ENCODE measurements around the gene RBM33. TPM values are rescaled to one million over a fixed set of nuclear protein-coding genes. Genes with fewer than 3 reads are reported as not detected.

RBM33 gene
- total and polyA plus RNA-seq, 7 donors = 11.6 to 49.3 (median 40.4) TPM

- no peak for DNase-seq
- intact Hi-C loops (cut with DNase I) = no loop called here
- peaks cover 3 to 99% (median 54%) of the 10 kb centered on the region in 3 donors for H3K27me3 ChIP-seq (ENCODE audit: insufficient read depth in 3 of 3, low read length in 2 of 3)
- ATAC-seq = no peak
- 1 to 2% (median 1%) methylated on average over 71 to 96 of the region's 96 CpGs for WGBS, 3 donors
- H3K9me3 ChIP-seq = no peaks in the 10 kb centered on the region
- no peak overlapping the region for H3K27ac ChIP-seq
- TF ChIP-seq CTCF (IDR thresholded peaks at IDR 0.05) = no peak
- H3K4me3 ChIP-seq = peak overlapping the region; percentile 58
- no peaks in the 10 kb centered on the region for H3K36me3 ChIP-seq (ENCODE audit: insufficient read depth in 1 of 2, low read depth in 1 of 2)
- H3K4me1 ChIP-seq = peaks cover 14% of the 10 kb centered on the region
Observed at GRCh38 chr7:155803418-155804376, 159.2 kb downstream of the RBM33 start.

GRCh38 chr7:155804431-155804831 lies 160.0 kb downstream of the RBM33 start:
- ATAC-seq (no peak), DNase-seq (no peak)
- peak overlapping the region; percentile 58 for H3K4me3 ChIP-seq
- no peaks in the 10 kb centered on the region for H3K36me3 ChIP-seq (ENCODE audit: insufficient read depth in 1 of 2, low read depth in 1 of 2)
- 2 to 5% (median 4%) methylated on average over 17 of the region's 17 CpGs for WGBS, 3 donors
- no peak for TF ChIP-seq CTCF (IDR thresholded peaks at IDR 0.05)
- no peaks in the 10 kb centered on the region for H3K9me3 ChIP-seq
- H3K27ac ChIP-seq = no peak overlapping the region
- peaks cover 3 to 100% (median 60%) of the 10 kb centered on the region in 3 donors for H3K27me3 ChIP-seq (ENCODE audit: insufficient read depth in 3 of 3, low read length in 2 of 3)
- intact Hi-C loops (cut with DNase I) = no loop called here
- peaks cover 18% of the 10 kb centered on the region for H3K4me1 ChIP-seq

- WGBS, 3 donors = 1% methylated on average over 91 of the region's 91 CpGs
- H3K9me3 ChIP-seq = no peaks in the 10 kb centered on the region
- peak; percentile 2 for TF ChIP-seq CTCF (IDR thresholded peaks at IDR 0.05)
- no peak overlapping the region for H3K27ac ChIP-seq
- peak overlapping the region; percentile 58 for H3K4me3 ChIP-seq
- H3K4me1 ChIP-seq = peaks cover 19% of the 10 kb centered on the region
- DNase-seq (no peak), ATAC-seq (peak; percentile 40 to 76 (median 57))
- intact Hi-C loops (cut with DNase I) = no loop called here
- H3K27me3 ChIP-seq (ENCODE audit: insufficient read depth in 3 of 3, low read length in 2 of 3) = peaks cover 3 to 100% (median 64%) of the 10 kb centered on the region in 3 donors
- no peaks in the 10 kb centered on the region for H3K36me3 ChIP-seq (ENCODE audit: insufficient read depth in 1 of 2, low read depth in 1 of 2)
Observed at GRCh38 chr7:155804897-155805825, 160.7 kb downstream of the RBM33 start.

- Histone ChIP-seq H3K27me3 (ENCODE audit: insufficient read depth in 3 of 3, low read length in 2 of 3) (peaks cover 5 to 100% (median 63%) of the 10 kb centered on the region in 3 donors), H3K27ac (no peak overlapping the region), H3K36me3 (ENCODE audit: insufficient read depth in 1 of 2, low read depth in 1 of 2) (no peaks in the 10 kb centered on the region), H3K4me3 (peak overlapping the region; percentile 58), H3K9me3 (no peaks in the 10 kb centered on the region), H3K4me1 (peaks cover 22% of the 10 kb centered on the region)
- WGBS, 3 donors = 1 to 2% (median 1%) methylated on average over 16 to 18 of the region's 18 CpGs
- DNase-seq (no peak), ATAC-seq (peak in 3 of 4 donors; percentile 12 to 32 (median 13))
- intact Hi-C loops (cut with DNase I) = no loop called here
- no peak for TF ChIP-seq CTCF (IDR thresholded peaks at IDR 0.05)
Observed at GRCh38 chr7:155805826-155806095, 161.3 kb downstream of the RBM33 start.
